ENCODE measurements around the gene FBXL4.

The FBXL4 gene

GRCh38 chr6:98949589-98949988 lies 1.8 kb upstream of the FBXL4 start:
- no peaks in the 10 kb centered on the region for H3K27me3 ChIP-seq (ENCODE audit: control insufficient read depth, insufficient read depth, low read length, poor library complexity, severe bottlenecking)
- no peak overlapping the region for H3K4me3 ChIP-seq (ENCODE audit: insufficient read depth, low read depth, low read length)
- 100% methylated on average over 1 of the region's 2 CpGs; no CpG with 5 or more reads in 1 of the 2 experiments for WGBS, 2 experiments
- peaks cover 5% of the 10 kb centered on the region for H3K4me1 ChIP-seq (ENCODE audit: control insufficient read depth, insufficient read depth, low read length)
- no peaks in the 10 kb centered on the region for H3K9me3 ChIP-seq (ENCODE audit: control insufficient read depth, low read length)
- H3K36me3 ChIP-seq (ENCODE audit: control insufficient read depth, insufficient read depth, low read length), result no peaks in the 10 kb centered on the region
- H3K27ac ChIP-seq (ENCODE audit: insufficient read depth, low read depth, low read length, poor library complexity, severe bottlenecking), result no peak overlapping the region

GRCh38 chr6:98946879-98947410 lies 801 bp downstream of the FBXL4 start:
- WGBS, 2 experiments, result 26 to 40% methylated on average over 6 to 8 of the region's 9 CpGs
- Histone ChIP-seq H3K4me1 (ENCODE audit: control insufficient read depth, insufficient read depth, low read length) (peaks cover 5% of the 10 kb centered on the region), H3K36me3 (ENCODE audit: control insufficient read depth, insufficient read depth, low read length) (no peaks in the 10 kb centered on the region), H3K27ac (ENCODE audit: insufficient read depth, low read depth, low read length, poor library complexity, severe bottlenecking) (peak overlapping the region; percentile 76), H3K27me3 (ENCODE audit: control insufficient read depth, insufficient read depth, low read length, poor library complexity, severe bottlenecking) (no peaks in the 10 kb centered on the region), H3K4me3 (ENCODE audit: insufficient read depth, low read depth, low read length) (peak overlapping the region; percentile 70), H3K9me3 (ENCODE audit: control insufficient read depth, low read length) (no peaks in the 10 kb centered on the region)

- no peaks in the 10 kb centered on the region for H3K9me3 ChIP-seq (ENCODE audit: control insufficient read depth, low read length)
- no peak overlapping the region for H3K27ac ChIP-seq (ENCODE audit: insufficient read depth, low read depth, low read length, poor library complexity, severe bottlenecking)
- WGBS, 2 experiments, result 95 to 97% methylated on average over 5 to 9 of the region's 10 CpGs
- H3K27me3 ChIP-seq (ENCODE audit: control insufficient read depth, insufficient read depth, low read length, poor library complexity, severe bottlenecking), result no peaks in the 10 kb centered on the region
- H3K4me1 ChIP-seq (ENCODE audit: control insufficient read depth, insufficient read depth, low read length), result peaks cover 5% of the 10 kb centered on the region
- H3K4me3 ChIP-seq (ENCODE audit: insufficient read depth, low read depth, low read length), result peak overlapping the region; percentile 70
- no peaks in the 10 kb centered on the region for H3K36me3 ChIP-seq (ENCODE audit: control insufficient read depth, insufficient read depth, low read length)
Measured at GRCh38 chr6:98946266-98946878, 1.4 kb downstream of the FBXL4 start.

GRCh38 chr6:98945311-98946115 lies 2.2 kb downstream of the FBXL4 start:
- H3K4me3 ChIP-seq (ENCODE audit: insufficient read depth, low read depth, low read length), result no peak overlapping the region
- peaks cover 5% of the 10 kb centered on the region for H3K4me1 ChIP-seq (ENCODE audit: control insufficient read depth, insufficient read depth, low read length)
- H3K9me3 ChIP-seq (ENCODE audit: control insufficient read depth, low read length), result no peaks in the 10 kb centered on the region
- H3K36me3 ChIP-seq (ENCODE audit: control insufficient read depth, insufficient read depth, low read length), result no peaks in the 10 kb centered on the region
- WGBS, 2 experiments, result 87% methylated on average over 3 of the region's 3 CpGs
- no peak overlapping the region for H3K27ac ChIP-seq (ENCODE audit: insufficient read depth, low read depth, low read length, poor library complexity, severe bottlenecking)
- no peaks in the 10 kb centered on the region for H3K27me3 ChIP-seq (ENCODE audit: control insufficient read depth, insufficient read depth, low read length, poor library complexity, severe bottlenecking)

GRCh38 chr6:98944598-98945081 lies 3.1 kb downstream of the FBXL4 start:
- Histone ChIP-seq H3K36me3 (ENCODE audit: control insufficient read depth, insufficient read depth, low read length) (no peaks in the 10 kb centered on the region), H3K27ac (ENCODE audit: insufficient read depth, low read depth, low read length, poor library complexity, severe bottlenecking) (no peak overlapping the region), H3K4me1 (ENCODE audit: control insufficient read depth, insufficient read depth, low read length) (peaks cover 5% of the 10 kb centered on the region), H3K9me3 (ENCODE audit: control insufficient read depth, low read length) (no peaks in the 10 kb centered on the region), H3K4me3 (ENCODE audit: insufficient read depth, low read depth, low read length) (no peak overlapping the region), H3K27me3 (ENCODE audit: control insufficient read depth, insufficient read depth, low read length, poor library complexity, severe bottlenecking) (no peaks in the 10 kb centered on the region)
- 87 to 93% methylated on average over 2 of the region's 2 CpGs for WGBS, 2 experiments

- WGBS, 2 experiments, result 95 to 100% methylated on average over 1 to 2 of the region's 3 CpGs
Measured at GRCh38 chr6:98944168-98944567, 3.6 kb downstream of the FBXL4 start.

GRCh38 chr6:98942263-98942803 lies 5.4 kb downstream of the FBXL4 start:
- Histone ChIP-seq H3K27ac (ENCODE audit: insufficient read depth, low read depth, low read length, poor library complexity, severe bottlenecking) (no peak overlapping the region), H3K9me3 (ENCODE audit: control insufficient read depth, low read length) (no peaks in the 10 kb centered on the region), H3K36me3 (ENCODE audit: control insufficient read depth, insufficient read depth, low read length) (no peaks in the 10 kb centered on the region), H3K4me3 (ENCODE audit: insufficient read depth, low read depth, low read length) (no peak overlapping the region), H3K27me3 (ENCODE audit: control insufficient read depth, insufficient read depth, low read length, poor library complexity, severe bottlenecking) (no peaks in the 10 kb centered on the region), H3K4me1 (ENCODE audit: control insufficient read depth, insufficient read depth, low read length) (peaks cover 5% of the 10 kb centered on the region)
- WGBS, 2 experiments, result 93 to 95% methylated on average over 3 of the region's 3 CpGs

More at GRCh38 chr6:98944168-98944567, 3.6 kb downstream of the FBXL4 start:
- Histone ChIP-seq H3K27me3 (ENCODE audit: control insufficient read depth, insufficient read depth, low read length, poor library complexity, severe bottlenecking) (no peaks in the 10 kb centered on the region), H3K36me3 (ENCODE audit: control insufficient read depth, insufficient read depth, low read length) (no peaks in the 10 kb centered on the region), H3K4me3 (ENCODE audit: insufficient read depth, low read depth, low read length) (no peak overlapping the region), H3K4me1 (ENCODE audit: control insufficient read depth, insufficient read depth, low read length) (peaks cover 5% of the 10 kb centered on the region), H3K27ac (ENCODE audit: insufficient read depth, low read depth, low read length, poor library complexity, severe bottlenecking) (no peak overlapping the region), H3K9me3 (ENCODE audit: control insufficient read depth, low read length) (no peaks in the 10 kb centered on the region)

GRCh38 chr6:98941319-98941718 lies 6.4 kb downstream of the FBXL4 start:
- WGBS, 2 experiments, result 94 to 100% methylated on average over 2 of the region's 2 CpGs
- Histone ChIP-seq H3K4me3 (ENCODE audit: insufficient read depth, low read depth, low read length) (no peak overlapping the region), H3K4me1 (ENCODE audit: control insufficient read depth, insufficient read depth, low read length) (peaks cover 5% of the 10 kb centered on the region), H3K36me3 (ENCODE audit: control insufficient read depth, insufficient read depth, low read length) (no peaks in the 10 kb centered on the region), H3K27ac (ENCODE audit: insufficient read depth, low read depth, low read length, poor library complexity, severe bottlenecking) (no peak overlapping the region), H3K9me3 (ENCODE audit: control insufficient read depth, low read length) (no peaks in the 10 kb centered on the region), H3K27me3 (ENCODE audit: control insufficient read depth, insufficient read depth, low read length, poor library complexity, severe bottlenecking) (no peaks in the 10 kb centered on the region)

DNA sequence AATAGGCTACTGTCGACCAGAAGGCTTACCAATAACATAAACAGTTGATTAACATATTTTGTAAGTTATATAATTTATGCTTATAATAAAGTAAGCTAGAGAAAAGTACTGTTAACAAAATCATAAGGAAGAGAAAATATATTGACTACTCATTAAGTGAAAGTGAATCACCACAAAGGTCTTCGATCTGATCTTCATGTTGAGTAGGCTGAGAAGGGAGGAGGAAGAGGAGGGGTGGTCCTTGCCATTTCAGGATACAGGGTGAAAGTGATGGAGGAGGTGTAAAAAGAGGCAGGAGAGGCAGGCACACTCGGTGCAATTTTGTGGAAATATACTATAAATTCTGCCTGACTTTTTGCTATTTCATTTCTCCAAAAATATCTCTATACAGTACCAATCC lies 10.4 kb downstream of the FBXL4 start:
- H3K27ac ChIP-seq (ENCODE audit: insufficient read depth, low read depth, low read length, poor library complexity, severe bottlenecking), result no peak overlapping the region
- H3K9me3 ChIP-seq (ENCODE audit: control insufficient read depth, low read length), result no peaks in the 10 kb centered on the region
- no peak overlapping the region for H3K4me3 ChIP-seq (ENCODE audit: insufficient read depth, low read depth, low read length)
- WGBS, 2 experiments, result 94 to 99% methylated on average over 2 of the region's 3 CpGs
- peaks cover 6% of the 10 kb centered on the region for H3K4me1 ChIP-seq (ENCODE audit: control insufficient read depth, insufficient read depth, low read length)
- H3K27me3 ChIP-seq (ENCODE audit: control insufficient read depth, insufficient read depth, low read length, poor library complexity, severe bottlenecking), result no peaks in the 10 kb centered on the region
- H3K36me3 ChIP-seq (ENCODE audit: control insufficient read depth, insufficient read depth, low read length), result no peaks in the 10 kb centered on the region

DNA sequence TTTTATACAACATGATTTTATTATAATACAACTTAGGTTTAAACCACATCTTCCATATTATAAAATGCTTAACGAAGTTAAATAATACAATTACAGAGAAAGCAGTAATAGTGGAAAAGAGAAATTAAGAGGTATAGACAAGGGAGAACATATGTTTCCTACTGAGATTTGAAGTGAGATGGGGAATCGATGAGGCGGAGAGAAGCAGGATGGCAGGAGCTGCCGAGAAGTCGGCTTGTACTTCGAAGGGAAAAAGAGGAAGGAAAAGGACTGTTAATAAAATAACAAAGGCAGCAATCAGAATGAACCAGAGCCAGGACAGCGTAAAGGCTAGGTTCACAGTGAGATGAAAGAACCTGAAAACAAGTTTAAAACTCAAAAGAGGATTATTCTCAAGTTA lies 15.4 kb downstream of the FBXL4 start:
- Histone ChIP-seq H3K27ac (ENCODE audit: insufficient read depth, low read depth, low read length, poor library complexity, severe bottlenecking) (no peak overlapping the region), H3K36me3 (ENCODE audit: control insufficient read depth, insufficient read depth, low read length) (no peaks in the 10 kb centered on the region), H3K4me1 (ENCODE audit: control insufficient read depth, insufficient read depth, low read length) (peaks cover 9% of the 10 kb centered on the region), H3K9me3 (ENCODE audit: control insufficient read depth, low read length) (no peaks in the 10 kb centered on the region), H3K27me3 (ENCODE audit: control insufficient read depth, insufficient read depth, low read length, poor library complexity, severe bottlenecking) (no peaks in the 10 kb centered on the region), H3K4me3 (ENCODE audit: insufficient read depth, low read depth, low read length) (no peak overlapping the region)
- WGBS, 2 experiments, result 58 to 61% methylated on average over 6 to 7 of the region's 7 CpGs
